GM21390 (cell line): ENCODE data around the gene NUP85.
"Not testable (repeated sequence)": the region's sequence is repeated elsewhere in the genome, so short reads cannot be mapped to it uniquely, and the experiment has no call there.

Source experiments
- ATAC-seq: cut with Tn5 transposase; IDR thresholded peaks from one replicate; pipeline ENCODE4 v1.9.1; 2021; ENCODE audit not compliant: unreplicated experiment

The NUP85 gene, protein sequence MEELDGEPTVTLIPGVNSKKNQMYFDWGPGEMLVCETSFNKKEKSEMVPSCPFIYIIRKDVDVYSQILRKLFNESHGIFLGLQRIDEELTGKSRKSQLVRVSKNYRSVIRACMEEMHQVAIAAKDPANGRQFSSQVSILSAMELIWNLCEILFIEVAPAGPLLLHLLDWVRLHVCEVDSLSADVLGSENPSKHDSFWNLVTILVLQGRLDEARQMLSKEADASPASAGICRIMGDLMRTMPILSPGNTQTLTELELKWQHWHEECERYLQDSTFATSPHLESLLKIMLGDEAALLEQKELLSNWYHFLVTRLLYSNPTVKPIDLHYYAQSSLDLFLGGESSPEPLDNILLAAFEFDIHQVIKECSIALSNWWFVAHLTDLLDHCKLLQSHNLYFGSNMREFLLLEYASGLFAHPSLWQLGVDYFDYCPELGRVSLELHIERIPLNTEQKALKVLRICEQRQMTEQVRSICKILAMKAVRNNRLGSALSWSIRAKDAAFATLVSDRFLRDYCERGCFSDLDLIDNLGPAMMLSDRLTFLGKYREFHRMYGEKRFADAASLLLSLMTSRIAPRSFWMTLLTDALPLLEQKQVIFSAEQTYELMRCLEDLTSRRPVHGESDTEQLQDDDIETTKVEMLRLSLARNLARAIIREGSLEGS

GRCh38 chr17:75205037-75205792, at the start of gene NUP85:
NUP85 (plus strand) TSS chr17:75205679; CDS start chr17:75205762, 83 bp downstream.
- ATAC-seq = peak; percentile 64

DNA sequence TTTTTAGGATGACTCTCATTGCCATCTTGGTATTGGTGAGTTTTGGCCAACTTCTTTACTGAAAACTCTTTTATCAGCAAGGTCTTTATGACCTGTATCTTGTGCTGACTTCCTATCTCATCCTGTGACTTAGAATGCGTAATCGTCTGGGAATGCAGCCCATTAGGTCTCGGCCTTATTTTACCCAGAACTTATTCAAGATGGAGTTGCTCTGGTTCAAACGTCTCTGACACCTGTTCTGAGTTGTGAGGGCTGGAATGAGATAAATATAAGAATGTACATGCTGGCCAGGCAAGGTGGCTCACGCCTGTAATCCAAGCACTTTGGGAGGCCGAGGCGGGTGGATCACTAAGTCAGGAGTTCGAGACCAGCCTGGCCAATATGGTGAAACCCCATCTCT, 47.0 kb upstream of the NUP85 start:
- not testable (repeated sequence) for ATAC-seq

GRCh38 chr17:75159196-75160031, 46.1 kb upstream of the NUP85 start:
- no peak for ATAC-seq

DNA sequence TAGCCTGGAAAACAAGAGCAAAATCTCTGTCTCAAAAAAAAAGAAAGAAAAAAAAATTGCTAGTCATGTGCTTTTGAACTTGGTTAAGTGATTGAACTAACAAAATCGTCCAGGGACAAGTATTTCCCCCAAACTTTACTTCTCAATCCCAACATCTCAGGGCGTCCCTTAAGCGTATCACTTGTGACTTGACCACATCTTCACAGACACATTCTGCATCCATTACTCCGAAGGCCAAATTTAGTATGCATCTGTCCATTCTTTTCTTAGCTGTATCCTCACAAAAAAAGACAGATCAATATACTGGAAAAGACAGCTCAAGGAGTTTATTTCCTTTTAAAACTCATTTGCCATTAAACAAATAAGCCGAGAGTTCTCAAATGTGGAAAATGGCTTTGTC, 45.3 kb upstream of the NUP85 start:
- ATAC-seq = no peak

- ATAC-seq = no peak
These were observed 42.4 kb upstream of the NUP85 start for GRCh38 chr17:75163074-75163473.

DNA sequence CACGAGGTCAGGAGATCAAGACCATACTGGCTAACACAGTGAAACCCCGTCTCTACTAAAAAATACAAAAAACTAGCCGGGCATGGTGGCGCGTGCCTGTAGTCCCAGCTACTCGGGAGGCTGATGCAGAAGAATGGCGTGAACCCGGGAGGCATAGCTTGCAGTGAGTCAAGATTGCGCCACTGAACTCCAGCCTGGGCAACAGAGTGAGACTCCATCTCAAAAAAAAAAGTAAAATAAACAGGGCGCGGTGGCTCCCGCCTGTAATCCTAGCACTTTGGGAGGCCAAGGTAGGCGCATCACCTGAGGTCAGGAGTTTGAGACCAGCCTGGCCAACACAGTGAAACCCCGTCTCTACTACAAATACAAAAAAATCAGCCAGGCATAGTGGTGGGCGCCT, 40.9 kb upstream of the NUP85 start:
- ATAC-seq = not testable (repeated sequence)

DNA sequence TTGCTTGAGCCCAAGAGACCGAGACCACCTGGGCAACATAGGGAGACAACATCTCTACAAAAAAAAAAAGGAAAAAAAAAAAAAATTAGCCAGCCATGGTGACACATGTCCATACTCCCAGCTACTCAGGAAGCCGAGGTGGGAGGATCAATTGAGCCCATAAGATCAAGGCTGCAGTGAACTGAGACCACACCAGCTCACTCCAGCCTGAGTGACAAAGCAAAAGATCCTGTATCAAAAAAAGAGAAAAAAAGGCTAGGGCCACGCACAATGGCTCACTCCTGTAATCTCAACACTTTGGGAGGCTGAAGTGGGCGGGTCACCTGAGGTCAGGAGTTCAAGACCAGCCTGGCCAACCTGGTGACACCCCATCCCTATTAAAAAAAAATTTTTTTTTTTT, 36.5 kb upstream of the NUP85 start:
- ATAC-seq = no peak

DNA sequence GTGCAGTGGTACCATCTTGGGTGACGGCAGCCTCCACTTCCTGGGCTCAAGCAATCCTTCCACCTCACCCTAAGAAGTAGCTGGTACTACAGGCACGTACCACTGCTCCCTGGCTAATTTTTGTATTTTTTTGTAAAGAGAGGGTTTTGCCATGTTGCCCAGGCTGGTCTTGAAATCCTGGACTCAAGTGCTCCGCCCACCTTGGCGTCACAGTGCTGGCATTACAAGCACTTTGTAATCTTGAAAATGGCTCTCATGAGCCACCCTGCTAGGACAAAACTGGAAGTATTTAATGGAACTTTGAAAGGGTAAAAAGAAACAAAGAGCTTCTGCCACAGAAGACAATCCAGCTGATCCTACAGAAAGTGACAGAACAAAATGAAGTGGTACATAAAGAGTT, 32.0 kb upstream of the NUP85 start:
- ATAC-seq = no peak

GRCh38 chr17:75174996-75175395, 30.5 kb upstream of the NUP85 start:
- no peak for ATAC-seq

- no peak for ATAC-seq
These were observed 28.9 kb upstream of the NUP85 start for GRCh38 chr17:75176625-75177024.

- no peak for ATAC-seq
These were observed 27.0 kb upstream of the NUP85 start for GRCh38 chr17:75178453-75178852.

- no peak for ATAC-seq
These were observed 24.4 kb upstream of the NUP85 start for GRCh38 chr17:75181110-75181509.

- ATAC-seq = peak; percentile 8
These were observed 23.7 kb upstream of the NUP85 start for GRCh38 chr17:75181608-75182318.

DNA sequence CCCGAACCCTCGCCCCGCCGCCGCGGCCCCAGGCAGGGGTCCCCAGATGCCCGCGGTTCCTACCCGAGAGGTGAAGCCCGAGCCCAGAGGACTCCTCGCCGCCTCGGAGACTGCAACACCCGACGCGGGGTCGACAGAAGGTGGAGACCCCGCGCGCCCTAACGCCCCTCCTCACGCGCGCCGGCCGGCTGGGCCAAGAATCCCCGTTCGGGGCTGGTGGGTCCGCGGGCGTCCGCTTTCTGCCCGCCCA, 23.2 kb upstream of the NUP85 start:
- ATAC-seq = no peak

GRCh38 chr17:75182569-75183436, 22.7 kb upstream of the NUP85 start, which contains the start of gene SUMO2:
SUMO2 (minus strand) TSS chr17:75182959; CDS start chr17:75182834, 125 bp downstream.
- peak; percentile 66 for ATAC-seq

- ATAC-seq = no peak
These were observed 21.2 kb upstream of the NUP85 start for GRCh38 chr17:75183999-75184884.

DNA sequence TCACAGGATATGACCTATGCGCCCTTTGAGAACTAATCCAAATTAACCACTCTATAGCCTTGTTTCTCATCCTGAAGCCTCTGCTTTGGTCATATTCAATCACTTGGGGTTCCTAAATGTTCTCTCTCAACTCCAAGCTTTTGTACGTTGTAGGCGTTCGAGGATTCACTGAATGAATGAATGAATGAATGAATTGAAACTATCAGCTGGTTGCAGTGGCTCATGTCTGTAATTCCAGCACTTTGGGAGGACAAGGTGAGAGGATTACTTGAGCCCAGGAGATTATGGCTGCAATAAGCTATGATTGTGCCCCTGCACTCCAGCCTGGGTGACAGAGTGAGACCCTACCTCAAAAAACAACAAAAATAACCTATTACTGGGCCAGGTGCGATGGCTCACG, 16.9 kb upstream of the NUP85 start:
- ATAC-seq = no peak

GRCh38 chr17:75191584-75191983, 13.9 kb upstream of the NUP85 start:
- ATAC-seq = no peak
